Activated B cell treated with CpG ODN at 0.5 μM for 24 hours (primary cell): ENCODE results near the gene RAB7B. TPM values are rescaled to one million over a fixed set of nuclear protein-coding genes. Genes with fewer than 3 reads are reported as not detected.

Source experiments
- ATAC-seq: fragments of 200-7000 bp; cut with Tn5 transposase; one replicate; pipeline ENCODE4 v1.10.0; 2021; ENCODE audit warnings: low read depth, mild to moderate bottlenecking, moderate library complexity
- CTCF ChIA-PET: fragments of 350-600 bp; sonication (Branson Sonifier 250); formaldehyde crosslinking; loops from one replicate; lab custom pipeline; 2021; ENCODE audit warnings: antibody characterized with exemption; lab: Charles Lee
- POLR2A ChIA-PET: fragments of 350-600 bp; sonication (Branson Sonifier 250); formaldehyde crosslinking; loops from one replicate; lab custom pipeline; 2021; ENCODE audit warnings: antibody characterized with exemption; lab: Charles Lee
- DNase-seq: peaks from one replicate; pipeline ENCODE4 v3.0.0; 2022
- H3K27ac Mint-ChIP-seq: one replicate; pipeline ENCODE4 v1.8.0; 2020; ENCODE audit warnings: mixed read lengths
- H3K27me3 Mint-ChIP-seq: one replicate; pipeline ENCODE4 v1.8.0; 2021; ENCODE audit warnings: mixed read lengths
- H3K36me3 Mint-ChIP-seq: one replicate; pipeline ENCODE4 v1.8.0; 2021; ENCODE audit warnings: low read depth, mixed read lengths
- H3K4me1 Mint-ChIP-seq: one replicate; pipeline ENCODE4 v1.8.0; 2021; ENCODE audit warnings: mixed read lengths
- H3K4me3 Mint-ChIP-seq: one replicate; pipeline ENCODE4 v1.8.0; 2020; ENCODE audit warnings: mild to moderate bottlenecking, mixed read lengths
- H3K9me3 Mint-ChIP-seq: one replicate; pipeline ENCODE4 v1.8.0; 2020; ENCODE audit warnings: mixed read lengths
- CTCF ChIP-seq: fragments of 200-600 bp; IDR thresholded peaks from one replicate; pipeline ENCODE4 v1.8.0; 2022; ENCODE audit warnings: antibody characterized with exemption, mild to moderate bottlenecking
- intact Hi-C: fragments of 100-400 bp; cut with micrococcal nuclease; formaldehyde crosslinking; loops from one replicate; pipeline ENCODE4 v1.15.1; 2024
- total RNA-seq: library from RNA; stranded (reverse); gene quantifications from 2 replicates; pipeline ENCODE4 v1.2.3, GENCODE V29; 2022

The RAB7B gene
- total RNA-seq, 1 donor from 2014 or later, result not detected

DNA sequence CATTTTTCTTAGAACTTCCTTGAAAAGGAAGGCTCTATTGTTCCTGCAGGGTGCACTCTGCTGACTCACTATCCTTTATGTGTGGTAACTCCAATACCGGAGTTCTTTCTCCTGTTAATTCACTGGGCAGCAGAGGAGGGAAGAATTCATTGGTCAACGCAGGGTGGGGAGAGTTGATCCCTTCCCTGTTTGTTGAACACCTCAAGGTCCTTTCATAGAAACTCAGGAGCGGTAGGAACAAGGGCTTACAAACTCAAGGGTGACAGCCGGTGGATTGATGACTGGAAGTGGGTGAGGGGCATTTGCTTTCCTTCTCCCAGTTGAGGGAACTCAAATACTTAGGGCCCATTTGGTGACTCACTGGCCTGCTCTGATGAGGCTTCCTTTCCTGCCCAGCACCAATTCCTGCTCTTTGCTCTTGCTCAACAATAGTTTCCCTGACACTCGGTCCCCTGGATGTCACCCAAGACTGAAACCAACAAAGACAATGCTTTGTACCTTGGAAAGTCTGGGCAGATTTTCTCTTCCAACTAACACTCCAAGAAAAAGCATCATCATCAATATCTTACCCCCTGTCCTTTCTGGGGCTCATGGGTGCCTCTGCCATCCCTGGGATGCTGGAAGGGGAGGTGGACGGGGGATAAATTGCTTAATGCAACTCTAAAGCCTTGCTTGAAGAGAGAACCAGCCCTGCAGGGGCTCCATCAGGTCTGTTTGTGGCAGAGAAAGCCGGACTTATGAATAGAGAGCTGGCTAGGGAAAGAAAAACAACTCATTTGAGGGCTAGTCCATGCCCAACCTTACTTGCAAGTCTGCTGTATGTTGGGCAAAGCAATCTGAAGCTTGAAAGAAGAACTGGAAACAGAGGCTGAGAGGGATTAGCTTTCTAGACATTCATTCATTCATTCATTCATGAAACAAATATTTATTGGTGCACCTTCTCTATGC is 69.2 kb downstream of the RAB7B start:
- CTCF ChIA-PET, result interaction anchor here (1.0 kb wide), 1 partner anchor 43 kb away, joined by 3 read pairs; no protein-coding TSS in a partner anchor
- H3K27me3 Mint-ChIP-seq, result peaks cover 26% of the 10 kb centered on the region

GRCh38 chr1:205932776-205933175 is 70.4 kb downstream of the RAB7B start:
- Mint-ChIP-seq H3K4me1 (no peaks in the 10 kb centered on the region), H3K27me3 (peaks cover 18% of the 10 kb centered on the region), H3K9me3 (no peaks in the 10 kb centered on the region), H3K27ac (no peak overlapping the region), H3K4me3 (no peak overlapping the region), H3K36me3 (no peaks in the 10 kb centered on the region)
- no peak for DNase-seq
- intact Hi-C loops, result no loop called here
- CTCF ChIA-PET, result interaction anchor here (1.0 kb wide), 1 partner anchor 44 kb away, joined by 3 read pairs; no protein-coding TSS in a partner anchor
- ATAC-seq, result no peak
- POLR2A ChIA-PET, result no interaction called here
- TF ChIP-seq CTCF, result no peak

More for the DNA sequence above, 69.2 kb downstream of the RAB7B start:
- Mint-ChIP-seq H3K9me3 (no peaks in the 10 kb centered on the region), H3K4me3 (no peak overlapping the region), H3K4me1 (no peaks in the 10 kb centered on the region), H3K36me3 (no peaks in the 10 kb centered on the region), H3K27ac (no peak overlapping the region)
- POLR2A ChIA-PET, result no interaction called here
- intact Hi-C loops, result no loop called here
- ATAC-seq (no peak), DNase-seq (no peak)
- no peak for TF ChIP-seq CTCF

- no peak overlapping the region for H3K4me3 Mint-ChIP-seq
- H3K36me3 Mint-ChIP-seq, result no peaks in the 10 kb centered on the region
- no peak overlapping the region for H3K27ac Mint-ChIP-seq
- no peak for TF ChIP-seq CTCF
- H3K4me1 Mint-ChIP-seq, result no peaks in the 10 kb centered on the region
- intact Hi-C loops, result no loop called here
- ATAC-seq, result no peak
- H3K27me3 Mint-ChIP-seq, result peaks cover 7% of the 10 kb centered on the region
- ChIA-PET POLR2A (no interaction called here), CTCF (interaction anchor here (1.3 kb wide), 1 partner anchor 46 kb away, joined by 3 read pairs; no protein-coding TSS in a partner anchor)
- DNase-seq, result no peak
- no peaks in the 10 kb centered on the region for H3K9me3 Mint-ChIP-seq
These were observed 72.4 kb downstream of the RAB7B start for GRCh38 chr1:205930799-205931281.

DNA sequence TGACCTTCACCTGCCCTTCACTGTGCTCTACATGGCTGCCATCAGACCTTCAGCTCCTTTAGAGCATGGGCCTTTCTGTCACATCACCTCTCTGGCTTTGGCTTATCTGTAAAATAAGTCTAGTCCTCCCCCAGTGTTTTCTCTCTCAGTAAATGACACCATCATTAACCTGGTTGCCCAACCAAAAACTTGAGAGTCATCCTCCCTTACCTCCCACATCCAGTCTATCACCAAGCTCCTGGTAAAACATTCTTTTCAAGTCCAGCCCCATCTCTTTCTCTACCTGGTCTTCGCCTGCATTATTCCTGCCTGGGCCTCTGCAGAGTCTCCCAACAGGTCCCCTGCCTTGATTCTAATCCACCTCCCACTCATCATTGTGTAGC is 73.0 kb downstream of the RAB7B start:
- H3K9me3 Mint-ChIP-seq, result no peaks in the 10 kb centered on the region
- ChIA-PET CTCF (interaction anchor here (1.1 kb wide), 1 partner anchor 47 kb away, joined by 3 read pairs; no protein-coding TSS in a partner anchor), POLR2A (interaction anchor here (0.7 kb wide), 1 partner anchor 11 kb away, joined by 3 read pairs; no protein-coding TSS in a partner anchor)
- no peaks in the 10 kb centered on the region for H3K36me3 Mint-ChIP-seq
- no peak for TF ChIP-seq CTCF
- H3K27me3 Mint-ChIP-seq, result peaks cover 7% of the 10 kb centered on the region
- intact Hi-C loops, result no loop called here
- H3K27ac Mint-ChIP-seq, result no peak overlapping the region
- H3K4me3 Mint-ChIP-seq, result no peak overlapping the region
- ATAC-seq (no peak), DNase-seq (no peak)
- H3K4me1 Mint-ChIP-seq, result no peaks in the 10 kb centered on the region
